ENCODE measurements around the gene INTS3.

- TF ChIP-seq EP300 (IDR thresholded peaks at IDR 0.05): no peak
- no peak for TF ChIP-seq POLR2AphosphoS5 (IDR thresholded peaks at IDR 0.05)
- TF ChIP-seq CTCF (IDR thresholded peaks at IDR 0.05): no peak
These were observed 24.8 kb downstream of the INTS3 start for GRCh38 chr1:153752571-153753195.

Measured in suprapubic skin (tissue), 4 donors.